Kidney (tissue), 14 donors: ENCODE data around the gene KCNE2. TPM values are rescaled to one million over a fixed set of nuclear protein-coding genes. Genes with fewer than 3 reads are reported as not detected.
A peak's percentile ranks its signal among the peaks of the same experiment; 100 is the strongest.

Source experiments
- DNase-seq, 5 donors: peaks; one replicate each; pipeline ENCODE4 v3.0.0-alpha.2; 2013 to 2020
- FAIRE-seq: peaks from 2 replicates; lab custom pipeline; 2012; peaks lifted over from hg19 to GRCh38; lab: Jason Lieb, UNC
- H3K27ac ChIP-seq, 2 donors: one replicate each; pipeline ENCODE4 v1.7.0; 2013; ENCODE audit warnings: low read depth in 2 of 2, low read length in 2 of 2, inconsistent platforms in 1 of 2
- H3K27me3 ChIP-seq: one replicate; pipeline ENCODE4 v1.7.1; 2013; ENCODE audit warnings: low read length, inconsistent platforms; ENCODE audit not compliant: control insufficient read depth, insufficient read depth
- H3K36me3 ChIP-seq, 3 donors: one replicate each; pipeline versions ENCODE4 v1.7.0 to v1.7.1; 2013; ENCODE audit warnings: low read length in 3 of 3, control low read depth in 1 of 3, inconsistent platforms in 1 of 3; ENCODE audit not compliant: insufficient read depth in 3 of 3, control insufficient read depth in 2 of 3
- H3K4me1 ChIP-seq, 3 donors: one replicate each; pipeline versions ENCODE4 v1.7.0 to v1.7.1; 2013; ENCODE audit warnings: low read length in 3 of 3, inconsistent platforms in 1 of 3, low read depth in 1 of 3; ENCODE audit not compliant: control insufficient read depth in 2 of 3, insufficient read depth in 2 of 3
- H3K4me3 ChIP-seq, 3 donors: one replicate each; pipeline versions ENCODE4 v1.7.0 to v1.8.1; 2013; ENCODE audit warnings: low read length in 3 of 3, control low read depth in 1 of 3, inconsistent platforms in 1 of 3
- H3K9ac ChIP-seq, 3 donors: one replicate each; pipeline versions ENCODE4 v1.7.0 to v1.7.1; 2013; ENCODE audit warnings: low read length in 3 of 3, control low read depth in 1 of 3, inconsistent platforms in 1 of 3
- H3K9me3 ChIP-seq, 3 donors: one replicate each; pipeline versions ENCODE4 v1.7.0 to v1.7.1; 2013; ENCODE audit warnings: low read length in 3 of 3, control low read depth in 1 of 3, inconsistent platforms in 1 of 3; ENCODE audit not compliant: control insufficient read depth in 2 of 3, insufficient read depth in 1 of 3
- intact Hi-C: fragments of 100-400 bp; cut with DNase I; formaldehyde crosslinking; loops from one replicate; pipeline ENCODE4 v1.11.1; 2022
- polyA plus RNA-seq: library from polyadenylated mRNA; stranded (reverse); fragments of 350-450 nt; fragmentation: Illumina TruSeq; extraction: RNeasy Lipid Tissue Mini Kit (QIAGEN cat#74804); gene quantifications from one replicate; pipeline ENCODE4 v1.2.3, GENCODE V29; 2014; ENCODE audit warnings: low read depth, low replicate concordance; ENCODE audit not compliant: insufficient read depth
- total RNA-seq: library from RNA; stranded (reverse); fragmentation: NEBNext Ultra II Directional; extraction: Animal tissue kit (Norgen Biotek cat#: 25700); gene quantifications from one replicate; pipeline ENCODE4 v1.2.1, GENCODE V29; 2021
- TF ChIP-seq, protein P1 (sequence below): IDR thresholded peaks from 3 replicates; pipeline ENCODE4 v1.5.1; 2012; ENCODE audit warnings: mild to moderate bottlenecking, moderate library complexity, borderline replicate concordance; ENCODE audit not compliant: insufficient read depth; ENCODE audit errors: extremely low read depth
- donor health status: control.
- donor health status: control.
- donor health status: control.
- donor health status: control.
- donor health status: control.
- donor health status: DM: yes; HTN: yes; CAD: no.
- donor health status: Normal renal cell carcinoma (clear cell type).

KCNE2 gene
- total and polyA plus RNA-seq, 2 donors from 2014 or later, result 0.80 TPM; not detected in 1

DNA sequence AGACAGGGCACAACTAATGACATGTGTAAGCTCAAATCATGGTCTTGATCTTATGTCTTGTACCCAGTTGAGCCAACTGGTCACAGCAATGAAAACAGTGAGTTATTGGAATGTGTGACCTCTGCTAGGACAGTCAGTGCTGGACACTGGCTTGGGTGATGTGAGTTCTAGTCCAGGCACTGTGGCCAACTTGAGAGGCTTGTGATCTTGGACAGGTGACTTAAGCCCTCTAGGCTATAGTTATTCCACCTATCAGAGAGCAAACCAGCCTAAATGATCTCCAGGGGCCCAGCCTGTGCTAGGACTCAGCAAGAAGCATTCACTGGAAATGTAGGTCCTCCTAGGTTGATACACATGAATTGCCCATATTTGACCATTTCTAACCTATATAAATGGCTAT lies 1.1 kb downstream of the KCNE2 start:
- no peak overlapping the region for H3K4me3 ChIP-seq
- no peak for DNase-seq

DNA sequence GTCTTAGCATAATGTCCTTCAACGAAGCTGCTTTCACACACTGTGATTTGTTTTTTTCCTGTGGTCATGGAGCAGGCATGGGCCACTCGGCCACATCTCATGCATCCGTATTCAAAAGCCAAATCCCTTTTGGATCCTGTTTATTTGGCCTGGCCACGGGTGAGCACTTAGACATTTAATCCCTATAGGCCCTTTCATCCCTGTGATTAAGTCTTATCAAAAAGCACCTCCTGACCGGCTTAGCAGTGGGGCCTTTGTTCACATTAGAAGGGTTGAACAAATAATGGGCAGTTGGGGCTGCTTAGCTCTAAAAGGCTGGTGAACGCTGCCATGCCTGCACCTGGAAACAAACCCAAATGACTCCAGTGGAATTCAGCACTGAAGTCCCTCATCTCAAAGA lies 2.0 kb downstream of the KCNE2 start:
- Histone ChIP-seq H3K4me3 (no peak overlapping the region), H3K27ac (no peak overlapping the region), H3K9ac (no peak overlapping the region), H3K9me3 (no peaks in the 10 kb centered on the region), H3K4me1 (peaks cover 0 to 3% (median 0%) of the 10 kb centered on the region in 3 donors), H3K27me3 (no peaks in the 10 kb centered on the region), H3K36me3 (no peaks in the 10 kb centered on the region)
- no peak for FAIRE-seq
- intact Hi-C loops, result no loop called here
- DNase-seq, result no peak
- TF ChIP-seq, protein P1, sequence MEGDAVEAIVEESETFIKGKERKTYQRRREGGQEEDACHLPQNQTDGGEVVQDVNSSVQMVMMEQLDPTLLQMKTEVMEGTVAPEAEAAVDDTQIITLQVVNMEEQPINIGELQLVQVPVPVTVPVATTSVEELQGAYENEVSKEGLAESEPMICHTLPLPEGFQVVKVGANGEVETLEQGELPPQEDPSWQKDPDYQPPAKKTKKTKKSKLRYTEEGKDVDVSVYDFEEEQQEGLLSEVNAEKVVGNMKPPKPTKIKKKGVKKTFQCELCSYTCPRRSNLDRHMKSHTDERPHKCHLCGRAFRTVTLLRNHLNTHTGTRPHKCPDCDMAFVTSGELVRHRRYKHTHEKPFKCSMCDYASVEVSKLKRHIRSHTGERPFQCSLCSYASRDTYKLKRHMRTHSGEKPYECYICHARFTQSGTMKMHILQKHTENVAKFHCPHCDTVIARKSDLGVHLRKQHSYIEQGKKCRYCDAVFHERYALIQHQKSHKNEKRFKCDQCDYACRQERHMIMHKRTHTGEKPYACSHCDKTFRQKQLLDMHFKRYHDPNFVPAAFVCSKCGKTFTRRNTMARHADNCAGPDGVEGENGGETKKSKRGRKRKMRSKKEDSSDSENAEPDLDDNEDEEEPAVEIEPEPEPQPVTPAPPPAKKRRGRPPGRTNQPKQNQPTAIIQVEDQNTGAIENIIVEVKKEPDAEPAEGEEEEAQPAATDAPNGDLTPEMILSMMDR, result no peak

More for the DNA sequence above, 1.1 kb downstream of the KCNE2 start:
- Histone ChIP-seq H3K9me3 (no peaks in the 10 kb centered on the region), H3K27me3 (no peaks in the 10 kb centered on the region), H3K9ac (no peak overlapping the region), H3K36me3 (no peaks in the 10 kb centered on the region), H3K4me1 (peaks cover 0 to 3% (median 0%) of the 10 kb centered on the region in 3 donors), H3K27ac (no peak overlapping the region)
- intact Hi-C loops, result no loop called here
- TF ChIP-seq, protein P1, result no peak
- no peak for FAIRE-seq

DNA sequence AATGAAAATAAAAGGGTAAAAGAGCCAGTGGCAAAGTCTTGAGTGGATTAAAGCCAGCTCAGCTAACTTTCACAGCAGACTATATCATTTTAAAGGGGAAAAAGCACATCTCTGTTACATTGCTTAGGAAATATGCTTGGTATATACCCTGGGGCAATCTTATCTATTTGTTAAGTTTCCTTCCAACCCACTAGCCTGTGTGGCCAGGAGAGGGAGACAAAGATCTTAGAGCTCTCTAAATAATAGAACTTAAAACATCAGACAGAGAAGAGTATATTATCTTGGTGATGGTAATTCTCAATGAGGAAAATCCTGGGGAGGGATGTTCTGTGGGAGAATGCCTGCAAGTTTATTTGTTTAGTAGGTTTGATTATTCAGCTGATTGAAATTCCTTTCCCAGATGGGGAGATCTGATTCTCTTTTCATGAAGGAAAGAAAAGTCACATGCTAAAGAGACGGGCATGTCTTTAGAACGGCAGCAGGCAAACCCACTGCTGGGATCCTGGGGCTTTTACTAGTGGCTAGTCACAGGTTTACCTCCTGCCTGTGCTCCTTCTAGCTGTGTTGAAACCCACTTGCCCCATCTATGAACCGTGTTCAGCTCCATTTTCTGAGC lies 3.6 kb downstream of the KCNE2 start:
- Histone ChIP-seq H3K9ac (no peak overlapping the region), H3K27ac (no peak overlapping the region), H3K4me1 (peaks cover 0 to 3% (median 0%) of the 10 kb centered on the region in 3 donors), H3K4me3 (no peak overlapping the region), H3K36me3 (no peaks in the 10 kb centered on the region), H3K9me3 (no peaks in the 10 kb centered on the region), H3K27me3 (no peaks in the 10 kb centered on the region)
- DNase-seq (peak in 3 of 5 donors; percentile 48 to 85 (median 73)), FAIRE-seq (no peak)
- intact Hi-C loops, result no loop called here
- TF ChIP-seq, protein P1, result peak; percentile 44
